NCI-H1417 (cell line): Measurements from ENCODE around the gene UBXN6.
A peak's percentile ranks its signal among the peaks of the same experiment; 100 is the strongest.

Experiments used
- DNase-seq, 3 experiments: peaks; one replicate each; lab custom pipeline; 2025; lab: John Stamatoyannopoulos, UW

Gene UBXN6

DNA sequence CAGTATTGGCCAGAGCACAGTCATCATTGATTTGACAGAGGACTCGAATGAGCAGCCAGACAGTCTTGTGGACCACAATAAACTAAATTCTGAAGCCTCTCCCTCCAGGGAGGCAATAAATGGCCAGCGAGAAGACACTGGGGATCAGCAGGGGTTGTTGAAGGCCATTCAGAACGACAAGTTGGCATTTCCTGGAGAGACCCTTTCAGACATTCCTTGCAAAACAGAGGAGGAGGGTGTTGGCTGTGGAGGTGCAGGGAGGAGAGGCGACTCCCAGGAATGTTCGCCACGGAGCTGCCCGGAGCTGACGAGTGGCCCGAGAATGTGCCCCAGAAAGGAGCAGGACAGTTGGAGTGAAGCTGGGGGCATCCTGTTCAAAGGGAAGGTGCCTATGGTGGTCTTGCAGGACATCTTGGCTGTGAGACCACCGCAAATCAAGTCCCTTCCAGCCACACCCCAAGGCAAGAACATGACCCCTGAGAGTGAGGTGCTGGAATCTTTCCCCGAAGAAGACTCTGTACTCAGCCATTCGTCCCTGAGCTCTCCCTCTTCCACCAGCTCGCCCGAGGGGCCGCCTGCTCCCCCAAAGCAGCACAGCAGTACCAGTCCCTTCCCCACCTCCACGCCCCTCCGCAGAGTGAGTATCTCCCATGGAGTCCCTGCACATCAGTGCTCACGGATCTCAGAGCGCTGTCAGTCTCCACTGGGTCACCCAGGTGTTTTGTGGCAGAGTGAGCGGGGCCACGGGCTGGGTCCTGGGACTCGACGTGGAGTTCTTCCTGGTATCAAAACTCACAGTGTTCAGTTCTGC is 48.3 kb downstream of the UBXN6 start:
- no peak for DNase-seq

DNA sequence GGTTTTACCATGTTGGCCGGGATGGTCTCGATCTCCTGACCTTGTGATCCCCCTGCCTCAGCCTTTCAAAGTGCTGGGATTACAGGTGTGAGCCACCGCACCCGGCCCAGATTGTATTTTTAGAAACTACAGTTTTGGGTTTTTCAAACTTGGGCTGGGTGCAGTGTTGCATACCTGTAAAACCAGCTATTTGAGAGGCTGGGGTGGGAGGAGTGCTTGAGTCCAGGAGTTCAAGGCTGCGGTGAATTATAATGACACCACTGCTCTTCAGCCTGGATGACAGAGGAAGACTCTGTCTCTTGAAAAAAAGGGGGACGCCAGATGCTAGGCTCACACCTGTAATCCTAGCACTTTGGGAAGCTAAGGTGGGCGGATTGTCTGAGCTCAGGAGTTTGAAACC is 51.0 kb downstream of the UBXN6 start:
- no peak for DNase-seq

DNA sequence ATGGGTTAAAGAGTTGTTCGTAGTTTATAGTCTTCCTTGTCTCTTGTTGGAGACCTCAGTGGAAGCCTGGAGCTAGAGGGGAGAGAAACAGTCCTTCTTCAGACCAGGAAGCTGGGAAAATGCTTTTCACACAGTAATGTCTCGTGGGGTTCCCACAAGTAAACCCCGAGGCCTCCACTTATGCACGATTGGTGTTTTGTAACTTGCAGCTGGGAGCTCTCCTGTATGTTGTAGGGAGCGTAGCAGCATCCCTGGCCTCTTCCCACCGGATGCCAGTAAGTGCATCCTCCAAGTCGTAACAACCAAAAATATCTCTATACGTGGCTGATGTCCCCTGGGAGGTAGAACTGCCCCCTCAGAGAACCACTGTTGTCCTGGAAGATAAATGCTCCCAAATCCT is 51.6 kb downstream of the UBXN6 start:
- DNase-seq = no peak

GRCh38 chr19:4403005-4403761 is 54.4 kb downstream of the UBXN6 start:
- peak in 1 of 3 experiments; percentile 35 for DNase-seq

DNA sequence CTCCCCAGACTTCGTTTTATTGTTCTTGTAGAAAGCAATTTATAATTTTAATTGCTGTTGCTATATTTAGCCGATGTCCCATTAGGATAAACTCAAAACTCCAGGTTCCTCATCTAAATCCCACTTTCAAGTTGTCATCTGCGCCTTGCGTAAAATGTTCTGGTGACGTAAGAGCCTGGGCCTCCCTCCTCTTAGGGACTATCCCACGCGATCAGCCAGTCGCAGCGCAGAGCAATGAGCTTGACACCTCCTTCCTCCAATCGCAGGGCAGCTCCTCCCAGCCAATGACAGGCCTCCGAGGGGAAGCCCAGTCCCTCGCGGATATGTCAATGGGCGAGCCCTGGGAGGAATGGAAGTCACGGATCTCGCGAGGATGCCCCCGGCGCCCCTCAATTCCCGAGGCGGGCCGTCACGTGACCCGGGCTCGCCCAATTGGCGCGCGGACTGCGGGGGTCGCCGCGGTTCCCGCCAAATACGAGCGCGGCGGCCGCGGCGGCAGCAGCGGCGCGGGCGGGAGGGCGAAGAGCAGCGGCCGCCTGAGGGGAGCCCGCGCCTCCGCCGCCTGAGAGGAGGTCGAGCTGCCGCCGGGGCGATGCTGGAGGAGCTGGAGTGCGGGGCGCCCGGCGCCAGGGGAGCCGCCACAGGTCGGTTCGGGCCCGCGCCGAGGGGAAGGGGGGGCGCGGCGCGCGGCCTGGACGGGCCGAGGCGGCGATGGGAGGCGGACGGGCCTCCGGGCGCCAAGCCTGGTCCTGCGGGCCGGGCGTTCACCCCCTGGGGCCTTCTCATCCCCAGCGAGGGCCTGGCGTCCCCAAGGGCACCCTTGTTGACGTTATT is 55.2 kb downstream of the UBXN6 start, which contains the start of gene CHAF1A:
TSS of gene CHAF1A (plus strand) at position 470 of the 834 bp plus-strand sequence. CDS start at position 593, 123 bp downstream.
- DNase-seq = peak; percentile 100

DNA sequence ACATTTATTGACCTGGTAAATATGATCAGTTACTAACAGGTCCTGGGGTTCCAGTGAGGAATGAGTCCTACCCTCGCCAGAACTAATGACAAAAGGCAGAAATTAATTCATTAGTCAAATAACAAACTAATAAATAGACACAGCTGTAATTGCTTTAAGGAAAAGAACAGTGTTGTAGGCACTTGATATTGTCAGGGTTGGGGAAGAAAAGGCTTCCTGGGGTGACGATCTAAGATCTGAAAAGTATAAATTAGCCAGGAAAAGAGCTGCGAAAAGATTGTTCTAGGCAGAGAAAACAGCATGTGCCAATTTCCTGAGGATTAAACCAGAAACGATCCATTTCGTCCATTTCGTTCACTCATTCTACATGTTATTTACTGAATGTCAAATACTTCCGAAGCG is 55.8 kb downstream of the UBXN6 start:
- DNase-seq = peak in 1 of 3 experiments; percentile 38

- peak; percentile 91 to 97 (median 95) for DNase-seq
Observed at GRCh38 chr19:4400135-4400936, 57.3 kb downstream of the UBXN6 start, which contains the start of gene SH3GL1. TSS of gene SH3GL1 (minus strand) at chr19:4400547. CDS start at chr19:4400368, 179 bp downstream.

GRCh38 chr19:4399812-4400134 is 57.8 kb downstream of the UBXN6 start:
- DNase-seq = peak in 2 of 3 experiments; percentile 75 to 76

- DNase-seq = no peak
Observed at GRCh38 chr19:4396949-4397783, 60.4 kb downstream of the UBXN6 start.
